Glomerular visceral epithelial cell (primary cell): ENCODE results near the gene CAMK2G.
A peak's percentile ranks its signal among the peaks of the same experiment; 100 is the strongest.
"Not testable (repeated sequence)": the region's sequence is repeated elsewhere in the genome, so short reads cannot be mapped to it uniquely, and the experiment has no call there.

Source experiments
- DNase-seq: peaks from one replicate; pipeline ENCODE4 v3.0.0-alpha.2; 2016; ENCODE audit errors: extremely low spot score

CAMK2G gene

DNA sequence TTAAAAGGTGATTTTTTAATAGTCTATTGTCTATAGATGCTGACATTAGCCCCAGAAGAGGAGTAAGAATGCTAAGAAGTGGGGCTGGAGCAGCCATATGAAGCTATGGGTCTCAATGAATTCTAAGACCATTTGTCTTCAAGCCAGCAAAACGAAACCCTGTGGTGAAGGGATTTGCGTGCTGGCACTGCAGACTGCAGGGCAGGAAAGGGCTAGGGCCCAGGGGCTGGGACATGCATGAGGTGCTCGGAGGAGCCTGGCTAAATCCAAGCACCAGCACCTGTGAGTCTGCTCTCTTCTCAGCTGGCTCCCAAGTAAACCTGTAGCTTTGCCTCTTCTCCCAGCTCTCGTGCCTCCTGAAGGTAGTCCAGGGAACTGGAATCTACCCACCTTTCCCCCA is 61.7 kb downstream of the CAMK2G start:
- DNase-seq: no peak

DNA sequence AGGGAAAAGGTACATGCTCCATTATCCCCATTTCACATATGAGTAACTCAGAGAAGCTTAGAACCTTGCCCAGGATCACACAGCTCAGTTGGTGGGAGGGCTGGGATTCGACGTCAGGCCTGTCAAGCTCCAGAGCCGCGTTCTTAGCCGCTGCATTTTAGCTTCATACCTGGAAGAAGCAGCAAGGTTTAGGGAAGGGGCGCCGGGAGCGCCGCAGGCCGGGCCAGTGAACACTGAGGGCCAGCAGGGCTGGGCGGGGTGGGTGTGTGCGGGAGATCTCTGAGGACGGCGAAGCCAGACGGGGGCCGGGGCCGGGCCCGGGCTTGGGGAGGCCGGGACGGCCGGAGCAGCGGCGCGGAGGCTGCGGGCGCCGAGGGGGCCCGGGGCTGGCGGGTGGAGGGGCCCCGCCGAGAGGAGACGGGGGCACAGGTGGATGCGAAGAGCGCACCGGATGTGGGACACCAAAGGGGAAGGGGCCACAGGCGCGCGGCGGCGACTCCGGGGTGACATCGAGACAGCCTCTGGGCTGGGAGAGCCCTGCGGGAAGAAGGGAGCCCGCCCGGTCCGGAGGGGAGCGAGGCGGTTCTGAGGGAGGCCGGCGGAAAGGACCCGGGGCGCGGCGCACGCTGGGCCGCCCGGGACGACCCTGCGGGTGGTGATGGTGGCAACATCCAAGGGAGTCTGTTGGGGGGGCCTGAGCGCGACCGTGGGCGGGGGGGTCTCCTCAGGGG is 63.5 kb downstream of the CAMK2G start:
- DNase-seq: peak; percentile 30

DNA sequence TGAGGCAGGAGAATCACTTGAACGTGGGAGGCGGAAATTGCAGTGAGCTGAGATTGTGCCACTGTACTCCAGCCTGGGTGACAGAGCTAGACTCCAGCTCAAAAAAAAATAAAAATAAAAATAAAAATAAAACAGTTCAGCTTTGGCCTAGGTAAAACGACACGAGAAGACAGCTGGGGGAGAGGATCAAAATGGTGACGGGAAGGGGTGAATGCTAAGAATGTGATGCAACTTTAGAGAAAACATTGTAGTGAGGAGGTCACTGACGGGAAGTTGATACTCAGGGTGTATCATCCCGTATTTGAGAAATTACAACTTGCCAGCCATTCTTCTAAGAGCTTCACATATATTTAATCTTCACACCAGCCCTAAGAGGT is 64.0 kb downstream of the CAMK2G start:
- no peak for DNase-seq

DNA sequence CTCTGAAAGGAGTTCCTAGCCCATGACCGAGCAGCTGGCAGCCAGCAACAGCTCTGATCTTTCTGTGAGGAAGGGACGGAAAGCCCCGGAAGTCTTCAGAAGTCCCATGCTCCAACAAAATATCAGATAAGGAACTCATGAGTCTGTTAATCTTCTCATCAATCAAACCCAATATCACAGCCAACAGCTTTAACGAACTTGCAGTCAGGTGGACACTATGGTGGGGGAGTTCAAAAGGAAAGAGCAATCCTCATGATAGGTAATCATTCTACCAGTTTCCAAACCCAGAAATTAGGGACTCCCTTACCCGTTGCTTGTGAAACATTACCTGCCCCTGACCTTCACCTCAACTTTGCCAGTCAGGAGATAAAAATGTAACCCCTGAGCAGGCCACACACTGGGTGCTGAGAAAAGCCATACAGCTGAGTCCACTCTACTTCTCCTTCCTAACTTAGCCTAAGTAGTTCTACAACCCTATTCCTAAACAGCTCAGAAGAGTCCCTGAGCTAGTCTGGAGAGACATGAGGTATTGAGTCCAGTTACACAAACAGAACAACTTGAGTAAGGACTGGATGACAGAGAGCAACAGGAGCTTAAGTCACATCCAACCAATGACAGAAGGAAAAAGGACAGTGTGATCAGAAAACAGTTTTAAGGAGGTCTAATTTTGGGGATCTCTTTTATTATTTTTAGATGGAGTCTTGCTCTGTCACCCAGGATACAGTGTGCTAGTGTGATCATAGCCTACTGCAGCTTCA is 65.1 kb downstream of the CAMK2G start:
- DNase-seq: no peak

DNA sequence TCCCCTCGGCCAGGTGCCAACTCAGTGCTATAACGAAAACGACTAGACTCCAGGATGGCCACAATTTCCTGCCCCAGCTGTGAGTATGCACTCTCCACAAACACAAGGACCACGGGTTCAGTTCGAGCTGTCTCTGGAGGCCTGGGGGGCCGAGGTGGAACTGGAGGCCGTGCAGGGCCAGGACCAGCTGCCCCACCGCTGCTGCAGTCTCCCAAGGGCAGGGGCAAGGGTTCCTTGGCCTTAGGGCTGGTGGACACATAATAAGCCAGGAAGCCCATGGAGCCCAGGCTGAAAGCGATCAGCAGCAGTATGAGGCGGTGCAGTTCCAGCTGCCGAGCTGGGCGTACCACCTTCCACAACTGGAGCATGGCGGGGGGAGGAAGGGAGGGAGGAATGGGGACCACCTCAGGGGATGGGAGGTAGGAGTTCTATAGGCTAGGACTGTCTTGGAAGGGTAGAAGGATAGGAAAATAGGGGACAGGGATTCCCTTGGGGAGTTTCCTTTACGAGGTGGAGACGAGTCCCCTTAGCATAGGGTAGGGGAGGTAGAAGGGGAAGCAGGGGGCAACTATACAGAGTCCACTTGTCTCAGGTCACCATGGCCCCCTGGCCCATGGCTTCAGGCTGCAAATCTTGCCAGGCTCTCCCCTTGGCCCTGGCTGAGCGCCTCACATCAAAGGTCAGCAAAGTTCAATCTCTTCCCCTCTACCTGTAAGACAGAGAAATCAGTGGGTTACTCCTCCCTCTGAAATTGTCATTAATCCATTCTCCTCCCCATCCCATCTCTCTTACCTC is 66.1 kb downstream of the CAMK2G start:
- DNase-seq: no peak

DNA sequence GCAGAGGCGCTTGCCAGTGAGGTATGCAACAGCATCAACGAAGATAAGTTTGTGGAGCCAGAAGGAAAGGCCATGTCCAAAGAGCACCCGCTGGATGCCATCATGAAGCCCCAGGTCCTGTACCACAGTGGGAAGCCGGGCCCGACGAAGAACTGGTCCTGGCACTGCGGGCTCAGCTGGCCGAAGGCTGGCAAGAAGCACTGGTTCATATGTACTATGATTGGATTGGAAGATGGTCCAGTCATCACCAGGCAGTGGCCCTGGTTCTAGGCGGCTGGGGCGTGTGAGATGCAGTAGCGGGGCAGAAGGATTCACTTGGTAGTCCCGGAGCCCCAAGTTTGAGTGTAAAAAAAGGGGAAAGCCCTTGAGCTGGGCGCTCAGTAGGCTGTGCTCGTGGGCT is 66.9 kb downstream of the CAMK2G start:
- DNase-seq: no peak

DNA sequence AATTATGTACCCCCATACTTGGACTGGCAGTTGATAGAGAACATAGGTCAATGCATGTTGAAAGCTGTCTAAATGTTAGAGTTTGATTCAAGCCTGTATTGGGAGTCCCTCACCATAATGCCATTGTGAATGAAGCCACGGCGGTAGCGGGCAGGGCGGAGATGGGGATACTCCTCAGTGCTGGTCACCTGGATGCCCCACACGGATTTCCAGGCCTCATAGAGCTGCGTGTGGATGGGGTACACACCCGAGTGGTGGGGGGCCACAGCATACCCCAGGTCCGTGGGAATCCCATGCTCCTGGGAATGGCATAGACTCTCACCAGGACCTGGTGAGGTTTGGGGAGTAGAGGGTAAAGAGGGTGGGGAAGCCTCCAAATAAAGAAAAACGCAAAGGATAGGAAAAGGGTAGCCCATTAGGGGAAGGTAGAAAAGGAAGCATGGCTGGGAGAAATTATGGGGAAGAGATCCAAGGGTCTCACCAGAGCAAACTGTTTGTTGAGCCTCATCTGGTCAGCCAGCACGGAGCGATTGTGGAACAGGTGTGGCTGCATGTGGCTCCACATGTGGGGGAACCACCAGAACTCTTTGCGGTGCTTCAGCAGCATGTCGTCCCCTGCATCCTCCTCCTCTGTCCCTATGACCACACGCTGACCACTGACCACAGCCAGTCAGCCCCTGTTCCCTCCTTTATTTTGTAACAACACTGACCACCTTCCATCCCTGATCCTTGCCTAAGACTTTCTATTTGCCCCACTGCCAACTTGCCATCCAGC is 68.0 kb downstream of the CAMK2G start:
- no peak for DNase-seq

DNA sequence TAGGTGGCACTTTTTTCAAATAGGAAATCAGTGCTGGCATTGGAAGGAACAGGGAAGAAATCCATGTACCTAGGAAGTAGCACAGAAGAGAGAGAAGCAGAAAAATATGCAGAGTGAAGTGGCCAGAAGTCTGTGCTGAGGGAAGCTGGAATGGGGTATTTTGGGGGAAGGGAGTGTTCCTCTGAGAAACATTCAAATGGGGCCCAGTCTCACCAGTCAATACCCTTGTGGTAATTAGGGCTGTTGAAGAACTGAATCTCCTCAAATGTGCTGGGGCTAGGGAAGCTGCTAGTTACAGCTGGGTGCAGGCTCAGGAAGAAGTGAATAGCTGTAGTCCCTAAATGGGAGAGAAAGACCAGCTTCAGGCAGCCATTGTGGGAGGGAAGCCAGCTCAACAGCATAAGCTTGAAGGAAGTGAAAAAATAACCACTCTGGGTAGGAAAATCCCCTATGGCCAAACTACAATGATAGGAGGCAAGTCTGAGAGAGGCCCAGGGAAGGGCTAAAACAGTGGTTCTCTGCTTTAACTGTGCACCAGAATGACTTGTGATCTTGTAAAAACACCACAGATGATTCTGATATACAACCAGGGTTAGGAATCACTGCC is 70.6 kb downstream of the CAMK2G start:
- no peak for DNase-seq

DNA sequence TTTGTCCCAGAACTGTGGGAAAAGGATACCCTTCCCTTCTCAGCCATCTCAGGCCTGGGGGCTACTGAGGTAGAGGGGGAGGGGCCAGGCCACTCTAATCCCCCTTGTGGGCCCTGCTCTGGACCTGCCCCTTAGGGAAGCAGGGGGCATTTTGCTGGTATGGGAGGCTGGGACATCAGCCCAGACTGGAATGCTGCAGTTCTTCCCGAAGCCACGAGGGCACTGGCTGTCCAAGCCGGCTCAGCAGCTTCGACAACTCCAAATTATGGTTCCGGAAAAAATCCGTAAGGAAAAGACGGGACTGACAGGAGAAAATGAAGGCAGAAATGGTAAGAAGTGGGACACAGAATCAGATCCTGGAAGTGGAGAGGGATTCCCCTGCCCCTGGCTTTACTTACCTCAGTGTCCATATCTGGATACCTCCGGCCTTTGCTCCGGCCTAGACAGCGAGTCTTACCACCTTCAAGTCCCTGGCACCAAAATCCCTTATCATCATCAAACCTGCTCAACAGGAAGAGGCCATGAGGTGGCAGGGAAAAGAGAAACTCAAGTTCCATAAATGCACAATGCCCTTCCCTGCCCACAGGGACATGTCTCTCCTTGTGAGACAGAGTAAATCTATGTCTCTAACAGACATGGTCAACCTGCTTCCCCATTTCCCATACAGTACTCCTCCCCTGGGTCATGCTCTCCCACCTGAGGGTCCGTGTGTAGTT is 71.9 kb downstream of the CAMK2G start:
- no peak for DNase-seq

DNA sequence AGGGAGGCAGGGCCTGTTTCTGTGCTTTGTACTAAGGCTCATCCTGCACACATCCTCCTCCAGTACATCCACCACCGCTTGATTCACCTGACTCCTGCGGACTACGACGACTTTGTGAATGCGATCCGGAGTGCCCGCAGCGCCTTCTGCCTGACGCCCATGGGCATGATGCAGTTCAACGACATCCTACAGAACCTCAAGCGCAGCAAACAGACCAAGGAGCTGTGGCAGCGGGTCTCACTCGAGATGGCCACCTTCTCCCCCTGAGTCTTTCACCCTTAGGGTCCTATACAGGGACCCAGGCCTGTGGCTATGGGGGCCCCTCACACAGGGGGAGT is 73.1 kb downstream of the CAMK2G start:
- no peak for DNase-seq

DNA sequence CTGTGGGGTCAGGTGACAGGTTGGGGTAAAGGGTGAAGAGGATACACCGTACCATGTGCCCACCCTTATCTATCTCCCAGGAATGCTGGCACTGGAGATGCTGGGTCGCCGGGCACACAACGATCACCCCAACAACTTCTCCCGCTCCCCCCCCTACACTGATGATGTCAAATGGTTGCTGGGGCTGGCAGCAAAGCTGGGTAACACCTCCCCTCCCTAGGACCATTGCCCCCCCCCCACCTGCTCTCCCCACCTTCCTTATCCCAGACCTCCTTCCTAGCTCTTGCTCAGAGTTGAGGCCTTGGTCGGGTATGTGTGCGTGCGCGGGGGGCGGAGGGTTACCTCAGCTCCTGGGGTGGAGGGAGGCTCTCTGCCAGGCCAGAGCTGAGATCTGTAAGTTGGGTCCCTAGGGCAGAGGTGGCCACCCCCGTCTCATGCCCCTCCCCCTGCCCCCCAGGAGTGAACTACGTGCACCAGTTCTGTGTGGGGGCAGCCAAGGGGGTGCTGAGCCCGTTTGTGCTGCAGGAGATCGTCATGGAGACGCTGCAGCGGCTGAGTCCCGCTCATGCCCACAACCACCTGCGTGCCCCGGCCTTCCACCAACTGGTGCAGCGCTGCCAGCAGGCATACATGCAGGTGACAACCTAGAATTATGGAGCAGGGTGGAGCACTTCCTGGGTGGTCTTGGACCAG is 73.6 kb downstream of the CAMK2G start:
- DNase-seq: no peak

DNA sequence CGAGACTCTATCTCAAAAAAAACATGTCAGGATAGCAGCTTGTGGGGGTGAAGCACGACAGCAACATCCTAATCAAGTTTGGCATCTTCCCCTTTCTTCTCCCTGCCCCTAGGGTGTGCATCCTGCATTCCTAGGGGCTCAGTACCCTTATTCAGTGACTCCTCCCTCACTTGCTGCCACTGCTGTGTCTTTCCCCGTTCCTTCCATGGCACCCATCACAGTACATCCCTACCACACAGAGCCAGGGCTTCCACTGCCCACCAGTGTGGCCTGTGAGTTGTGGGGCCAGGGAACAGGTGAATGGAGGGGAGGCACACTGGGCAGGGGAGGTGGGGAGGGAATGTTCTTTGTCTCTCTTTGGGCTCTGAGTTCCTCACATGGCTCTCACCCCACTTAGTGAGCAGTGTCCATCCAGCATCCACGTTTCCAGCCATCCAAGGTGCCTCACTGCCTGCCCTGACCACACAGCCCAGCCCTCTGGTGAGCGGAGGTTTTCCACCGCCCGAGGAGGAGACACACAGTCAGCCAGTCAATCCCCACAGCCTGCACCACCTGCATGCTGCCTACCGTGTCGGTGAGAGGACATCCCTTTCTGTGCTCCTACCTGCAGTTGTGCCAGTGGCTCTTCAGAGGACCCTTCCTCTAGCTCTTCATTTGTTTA is 74.3 kb downstream of the CAMK2G start:
- no peak for DNase-seq

DNA sequence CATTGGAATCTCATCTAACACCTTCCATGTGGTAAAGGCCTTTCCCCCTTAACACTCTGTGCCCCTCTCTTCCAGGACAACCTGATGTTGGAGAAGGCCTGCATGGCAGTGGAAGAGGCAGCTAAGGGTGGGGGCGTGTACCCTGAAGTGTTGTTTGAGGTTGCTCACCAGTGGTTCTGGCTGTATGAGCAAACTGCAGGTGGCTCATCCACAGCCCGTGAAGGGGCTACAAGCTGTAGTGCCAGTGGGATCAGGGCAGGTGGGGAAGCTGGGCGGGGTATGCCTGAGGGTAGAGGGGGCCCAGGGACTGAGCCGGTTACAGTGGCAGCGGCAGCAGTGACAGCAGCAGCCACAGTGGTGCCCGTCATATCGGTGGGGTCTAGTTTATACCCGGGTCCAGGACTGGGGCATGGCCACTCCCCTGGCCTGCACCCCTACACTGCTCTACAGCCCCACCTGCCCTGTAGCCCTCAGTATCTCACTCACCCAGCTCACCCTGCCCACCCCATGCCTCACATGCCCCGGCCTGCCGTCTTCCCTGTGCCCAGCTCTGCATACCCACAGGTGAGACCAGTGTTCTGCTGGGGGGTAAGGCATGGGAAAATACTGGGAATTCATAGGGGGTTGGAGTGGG is 75.3 kb downstream of the CAMK2G start:
- no peak for DNase-seq

DNA sequence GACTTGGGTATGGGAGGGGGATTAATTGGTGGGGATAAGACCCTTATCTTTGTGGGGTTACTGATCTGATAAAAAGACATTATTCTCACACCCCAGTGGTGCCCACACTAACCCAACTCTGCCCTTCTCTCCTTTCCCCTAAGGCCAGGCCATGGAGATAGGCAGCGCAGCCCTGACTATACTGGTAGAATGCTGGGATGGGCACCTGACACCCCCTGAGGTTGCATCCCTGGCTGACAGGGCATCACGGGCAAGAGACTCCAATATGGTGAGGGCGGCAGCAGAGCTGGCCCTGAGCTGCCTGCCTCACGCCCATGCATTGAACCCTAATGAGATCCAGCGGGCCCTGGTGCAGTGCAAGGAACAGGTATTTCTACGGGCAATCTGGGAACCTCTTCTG is 76.3 kb downstream of the CAMK2G start:
- DNase-seq: no peak

DNA sequence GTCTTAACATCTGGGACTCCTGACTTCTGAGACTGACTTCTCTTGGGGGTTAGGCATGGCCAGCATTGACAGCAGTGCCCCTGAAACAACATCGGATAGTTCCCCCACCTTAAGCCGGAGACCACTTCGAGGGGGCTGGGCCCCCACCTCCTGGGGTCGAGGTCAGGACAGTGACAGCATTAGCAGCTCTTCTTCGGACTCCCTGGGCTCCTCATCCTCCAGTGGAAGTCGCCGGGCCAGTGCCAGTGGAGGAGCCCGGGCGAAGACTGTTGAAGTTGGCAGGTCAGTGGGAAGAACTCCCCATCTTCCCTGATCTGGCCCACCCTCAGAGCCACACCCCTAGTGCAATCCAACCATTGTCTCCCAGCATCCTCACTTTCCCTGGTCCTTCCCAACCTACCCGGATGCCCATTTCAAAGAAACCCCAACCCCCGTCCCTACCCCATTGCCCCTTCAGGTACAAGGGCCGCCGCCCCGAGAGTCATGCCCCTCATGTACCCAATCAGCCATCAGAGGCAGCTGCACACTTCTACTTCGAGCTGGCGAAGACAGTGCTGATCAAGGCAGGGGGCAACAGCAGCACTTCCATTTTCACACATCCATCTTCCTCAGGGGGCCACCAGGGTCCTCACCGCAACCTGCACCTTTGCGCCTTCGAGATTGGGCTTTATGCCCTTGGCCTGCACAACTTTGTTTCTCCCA is 76.9 kb downstream of the CAMK2G start:
- no peak for DNase-seq

DNA sequence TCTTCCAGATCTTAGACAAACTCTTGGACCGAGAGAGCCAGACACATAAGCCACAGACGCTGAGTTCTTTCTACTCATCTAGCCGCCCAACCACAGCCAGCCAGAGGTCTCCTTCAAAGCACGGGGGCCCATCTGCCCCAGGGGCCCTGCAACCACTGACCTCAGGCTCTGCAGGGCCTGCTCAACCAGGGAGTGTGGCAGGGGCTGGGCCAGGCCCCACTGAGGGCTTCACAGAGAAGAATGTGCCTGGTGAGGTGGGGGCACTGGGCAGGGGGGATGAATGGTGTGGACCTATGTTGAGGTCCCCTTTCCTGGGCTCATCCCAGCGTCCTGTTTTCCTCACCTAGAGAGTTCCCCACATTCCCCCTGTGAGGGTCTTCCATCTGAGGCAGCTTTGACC is 77.6 kb downstream of the CAMK2G start:
- DNase-seq: no peak

DNA sequence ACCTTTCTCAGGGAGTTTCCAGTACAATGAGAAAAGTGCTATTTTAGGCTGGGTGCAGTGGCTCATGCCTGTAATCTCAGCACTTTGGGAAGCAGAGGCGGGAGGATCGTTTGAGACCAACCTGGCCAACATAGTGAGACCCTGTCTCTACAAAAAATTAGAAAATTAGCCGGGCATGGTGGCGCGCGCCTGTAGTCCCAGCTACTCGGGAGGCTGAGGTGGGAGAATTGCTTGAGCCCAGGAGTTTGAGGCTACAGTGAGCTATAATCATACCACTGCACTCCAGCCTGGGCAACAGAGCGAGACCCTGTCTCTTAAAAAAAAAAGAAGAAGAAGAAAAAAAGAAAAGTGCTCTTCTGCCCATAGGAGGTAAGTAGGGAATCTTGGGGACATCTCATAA is 78.3 kb downstream of the CAMK2G start:
- DNase-seq: not testable (repeated sequence)

DNA sequence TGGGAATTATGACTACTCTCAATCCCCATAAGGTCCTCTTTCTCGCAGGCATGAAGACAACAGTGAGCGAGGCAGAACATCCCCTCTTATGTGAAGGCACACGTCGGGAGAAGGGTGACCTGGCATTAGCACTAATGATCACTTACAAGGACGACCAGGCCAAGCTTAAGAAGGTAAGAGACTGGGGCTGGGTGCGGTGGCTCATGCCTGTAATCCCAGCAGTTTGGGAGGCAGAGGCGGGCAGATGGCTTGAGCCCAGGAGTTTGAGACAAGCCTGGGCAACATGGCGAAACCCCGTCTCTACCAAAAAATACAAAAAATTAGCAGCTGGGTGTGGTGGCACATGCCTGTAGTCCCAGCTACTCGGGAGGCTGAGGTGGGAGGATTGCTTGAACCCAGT is 78.9 kb downstream of the CAMK2G start:
- not testable (repeated sequence) for DNase-seq

DNA sequence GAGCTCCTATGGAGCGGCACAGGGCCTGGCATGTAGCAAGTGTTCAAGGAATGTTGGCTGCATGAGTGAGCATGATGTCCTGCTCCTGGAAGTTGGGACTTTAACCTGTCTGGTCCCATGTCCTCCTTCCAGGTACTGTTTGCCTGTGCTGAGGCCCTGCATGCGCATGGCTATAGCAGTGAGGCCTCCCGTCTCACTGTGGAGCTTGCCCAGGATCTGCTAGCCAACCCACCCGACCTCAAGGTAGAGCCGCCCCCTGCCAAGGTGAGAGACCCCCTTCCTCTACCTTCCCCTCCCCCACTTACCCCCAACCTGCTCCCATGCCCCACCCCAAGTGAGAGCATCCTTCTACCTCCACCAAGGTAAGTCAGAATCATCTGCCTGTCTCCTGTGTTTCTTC is 80.9 kb downstream of the CAMK2G start:
- DNase-seq: no peak
